Retinal pigment epithelial cell (primary cell): ENCODE results near the gene POLL.

ENCODE experiments used
- DNase-seq: peaks from one replicate; pipeline ENCODE4 v3.0.0-alpha.2; 2010; ENCODE audit warnings: low read depth
- H3K4me3 ChIP-seq: 2 replicates; pipeline ENCODE4 v1.5.1; 2011; ENCODE audit warnings: mild to moderate bottlenecking, low read length, control low read depth, moderate library complexity
- CTCF ChIP-seq: conservative IDR thresholded peaks from 2 replicates; pipeline ENCODE4 v1.5.1; 2011; ENCODE audit warnings: low read depth, low read length, control low read depth, inconsistent platforms

POLL gene

GRCh38 chr10:101572785-101573184 lies 15.3 kb downstream of the POLL start:
- no peak for DNase-seq
- H3K4me3 ChIP-seq = no peak overlapping the region
- TF ChIP-seq CTCF = no peak

- TF ChIP-seq CTCF = no peak
- DNase-seq = no peak
- H3K4me3 ChIP-seq = no peak overlapping the region
These were observed 15.9 kb downstream of the POLL start for GRCh38 chr10:101572126-101572525.

- TF ChIP-seq CTCF = no peak
- H3K4me3 ChIP-seq = no peak overlapping the region
- no peak for DNase-seq
These were observed 16.7 kb downstream of the POLL start for GRCh38 chr10:101571271-101571925.

GRCh38 chr10:101570428-101571270 lies 17.4 kb downstream of the POLL start:
- no peak for TF ChIP-seq CTCF
- no peak for DNase-seq
- H3K4me3 ChIP-seq = peak overlapping the region; percentile 51

- H3K4me3 ChIP-seq = peak overlapping the region; percentile 59
- TF ChIP-seq CTCF = peak; percentile 60
- DNase-seq = no peak
These were observed 18.2 kb downstream of the POLL start for GRCh38 chr10:101569622-101570427.

GRCh38 chr10:101569323-101569621 lies 18.8 kb downstream of the POLL start:
- H3K4me3 ChIP-seq = no peak overlapping the region
- TF ChIP-seq CTCF = no peak
- no peak for DNase-seq
